Esophagus muscularis mucosa (tissue), 3 donors: ENCODE data around the gene OTOP1.

Experiments
- EP300 ChIP-seq: sonication (generic); formaldehyde crosslinking; IDR thresholded peaks from one replicate; pipeline ENCODE4 v1.6.1; 2017; ENCODE audit warnings: antibody characterized with exemption
- TF ChIP-seq, protein P1 (sequence below), 3 experiments: fragments of 200-600 bp in 2 of 3; fragments of 450-650 bp in 1 of 3; sonication (generic) in 2 of 3; IDR thresholded peaks; one replicate each; pipeline ENCODE4 v1.5.1; 2017 to 2019; ENCODE audit warnings: antibody characterized with exemption in 3 of 3, mild to moderate bottlenecking in 2 of 3, moderate library complexity in 1 of 3

DNA sequence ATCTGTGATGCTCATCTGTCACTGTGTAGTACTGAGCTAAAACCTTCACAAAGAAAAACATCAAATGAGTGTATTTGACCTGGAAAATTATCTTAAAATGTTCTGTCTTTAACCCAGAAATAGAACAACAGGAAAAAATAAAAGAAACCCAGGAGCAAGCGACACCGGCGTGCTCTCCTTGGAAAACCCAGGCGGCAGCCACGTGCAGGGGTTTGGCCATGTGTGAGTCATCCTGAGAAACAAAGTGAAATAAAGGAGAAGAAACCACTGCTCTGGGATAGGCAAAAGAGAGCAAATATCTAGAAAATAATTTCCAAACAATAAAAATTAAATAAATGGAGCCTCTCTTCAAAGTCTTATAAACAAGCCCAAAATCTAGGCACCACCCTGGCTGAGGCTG lies 41.3 kb upstream of the OTOP1 start:
- TF ChIP-seq, protein P1, sequence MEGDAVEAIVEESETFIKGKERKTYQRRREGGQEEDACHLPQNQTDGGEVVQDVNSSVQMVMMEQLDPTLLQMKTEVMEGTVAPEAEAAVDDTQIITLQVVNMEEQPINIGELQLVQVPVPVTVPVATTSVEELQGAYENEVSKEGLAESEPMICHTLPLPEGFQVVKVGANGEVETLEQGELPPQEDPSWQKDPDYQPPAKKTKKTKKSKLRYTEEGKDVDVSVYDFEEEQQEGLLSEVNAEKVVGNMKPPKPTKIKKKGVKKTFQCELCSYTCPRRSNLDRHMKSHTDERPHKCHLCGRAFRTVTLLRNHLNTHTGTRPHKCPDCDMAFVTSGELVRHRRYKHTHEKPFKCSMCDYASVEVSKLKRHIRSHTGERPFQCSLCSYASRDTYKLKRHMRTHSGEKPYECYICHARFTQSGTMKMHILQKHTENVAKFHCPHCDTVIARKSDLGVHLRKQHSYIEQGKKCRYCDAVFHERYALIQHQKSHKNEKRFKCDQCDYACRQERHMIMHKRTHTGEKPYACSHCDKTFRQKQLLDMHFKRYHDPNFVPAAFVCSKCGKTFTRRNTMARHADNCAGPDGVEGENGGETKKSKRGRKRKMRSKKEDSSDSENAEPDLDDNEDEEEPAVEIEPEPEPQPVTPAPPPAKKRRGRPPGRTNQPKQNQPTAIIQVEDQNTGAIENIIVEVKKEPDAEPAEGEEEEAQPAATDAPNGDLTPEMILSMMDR (IDR thresholded peaks at IDR 0.05) = no peak
- TF ChIP-seq EP300 = no peak
